ENCODE results near the gene ZNF772.

Gene ZNF772

GRCh38 chr19:57466489-57466888, 10.9 kb downstream of the ZNF772 start:
- H3K14ac ChIP-seq (ENCODE audit: low read length): no peak overlapping the region
- peaks cover 5 to 6% of the 10 kb centered on the region in 2 experiments for H3K36me3 ChIP-seq (ENCODE audit: control insufficient read depth in 1 of 2, insufficient read depth in 2 of 2, low read length in 2 of 2)
- no peaks in the 10 kb centered on the region for H3K79me1 ChIP-seq (ENCODE audit: low read length)
- H3K18ac ChIP-seq (ENCODE audit: low read length): no peak overlapping the region
- H3K23ac ChIP-seq (ENCODE audit: low read length): no peak overlapping the region
- no peak overlapping the region for H2AK5ac ChIP-seq (ENCODE audit: low read length)
- H3K27me3 ChIP-seq (ENCODE audit: insufficient read depth, low read length): no peaks in the 10 kb centered on the region
- no peak overlapping the region for H2BK5ac ChIP-seq (ENCODE audit: low read depth, low read length, poor library complexity)
- no peak overlapping the region for H3K27ac ChIP-seq (ENCODE audit: low read depth, low read length)
- H4K12ac ChIP-seq (ENCODE audit: low read depth, low read length): no peak overlapping the region
- H4K91ac ChIP-seq (ENCODE audit: low read depth, low read length): no peak overlapping the region
- H3K9me3 ChIP-seq (ENCODE audit: insufficient read depth, low read depth, low read length): peaks cover 8% of the 10 kb centered on the region
- no peaks in the 10 kb centered on the region for H3K79me2 ChIP-seq (ENCODE audit: control insufficient read depth, insufficient read depth, low read length, poor library complexity)
- H3K4me2 ChIP-seq (ENCODE audit: low read length): no peak overlapping the region
- no peak overlapping the region for H3K4me3 ChIP-seq (ENCODE audit: low read depth, low read length)
- H2BK12ac ChIP-seq (ENCODE audit: low read length): no peak overlapping the region
- H3K9ac ChIP-seq (ENCODE audit: low read length): no peak overlapping the region
- no peak overlapping the region for H3K4ac ChIP-seq (ENCODE audit: low read depth, low read length)
- H3K4me1 ChIP-seq (ENCODE audit: control insufficient read depth in 1 of 2, insufficient read depth in 2 of 2, low read length in 2 of 2): no peaks in the 10 kb centered on the region
- H4K8ac ChIP-seq (ENCODE audit: low read depth, low read length): no peak overlapping the region
- DNase-seq: no peak
- H2BK120ac ChIP-seq (ENCODE audit: insufficient read depth, low read length, poor library complexity): no peak overlapping the region
- no CpG with 5 or more reads among the region's 5 CpGs for WGBS (ENCODE audit: extremely low coverage, insufficient coverage, insufficient read length)
- H2AFZ ChIP-seq (ENCODE audit: insufficient read depth, low read length, poor library complexity): no peak overlapping the region

GRCh38 chr19:57465680-57466381, 11.5 kb downstream of the ZNF772 start:
- H3K4me3 ChIP-seq (ENCODE audit: low read depth, low read length): no peak overlapping the region
- no peak overlapping the region for H2AFZ ChIP-seq (ENCODE audit: insufficient read depth, low read length, poor library complexity)
- H2BK120ac ChIP-seq (ENCODE audit: insufficient read depth, low read length, poor library complexity): no peak overlapping the region
- no peak overlapping the region for H3K18ac ChIP-seq (ENCODE audit: low read length)
- no peaks in the 10 kb centered on the region for H3K4me1 ChIP-seq (ENCODE audit: control insufficient read depth in 1 of 2, insufficient read depth in 2 of 2, low read length in 2 of 2)
- no peaks in the 10 kb centered on the region for H3K79me2 ChIP-seq (ENCODE audit: control insufficient read depth, insufficient read depth, low read length, poor library complexity)
- H2BK5ac ChIP-seq (ENCODE audit: low read depth, low read length, poor library complexity): no peak overlapping the region
- no peaks in the 10 kb centered on the region for H3K27me3 ChIP-seq (ENCODE audit: insufficient read depth, low read length)
- peak; percentile 67 to 78 for DNase-seq
- H3K27ac ChIP-seq (ENCODE audit: low read depth, low read length): no peak overlapping the region
- no peak overlapping the region for H3K14ac ChIP-seq (ENCODE audit: low read length)
- peaks cover 8% of the 10 kb centered on the region for H3K9me3 ChIP-seq (ENCODE audit: insufficient read depth, low read depth, low read length)
- H3K79me1 ChIP-seq (ENCODE audit: low read length): no peaks in the 10 kb centered on the region
- H3K4me2 ChIP-seq (ENCODE audit: low read length): no peak overlapping the region
- H3K4ac ChIP-seq (ENCODE audit: low read depth, low read length): no peak overlapping the region
- H2AK5ac ChIP-seq (ENCODE audit: low read length): no peak overlapping the region
- H4K12ac ChIP-seq (ENCODE audit: low read depth, low read length): no peak overlapping the region
- H4K91ac ChIP-seq (ENCODE audit: low read depth, low read length): no peak overlapping the region
- no CpG with 5 or more reads among the region's 5 CpGs for WGBS (ENCODE audit: extremely low coverage, insufficient coverage, insufficient read length)
- no peak overlapping the region for H4K8ac ChIP-seq (ENCODE audit: low read depth, low read length)
- no peak overlapping the region for H2BK12ac ChIP-seq (ENCODE audit: low read length)
- peaks cover 5 to 6% of the 10 kb centered on the region in 2 experiments for H3K36me3 ChIP-seq (ENCODE audit: control insufficient read depth in 1 of 2, insufficient read depth in 2 of 2, low read length in 2 of 2)
- H3K9ac ChIP-seq (ENCODE audit: low read length): no peak overlapping the region
- H3K23ac ChIP-seq (ENCODE audit: low read length): no peak overlapping the region

- no CpG with 5 or more reads among the region's 3 CpGs for WGBS (ENCODE audit: extremely low coverage, insufficient coverage, insufficient read length)
- Histone ChIP-seq H3K14ac (ENCODE audit: low read length) (no peak overlapping the region), H3K4me1 (ENCODE audit: control insufficient read depth in 1 of 2, insufficient read depth in 2 of 2, low read length in 2 of 2) (no peaks in the 10 kb centered on the region), H2AK5ac (ENCODE audit: low read length) (no peak overlapping the region), H3K4me3 (ENCODE audit: low read depth, low read length) (no peak overlapping the region), H4K8ac (ENCODE audit: low read depth, low read length) (no peak overlapping the region), H3K36me3 (ENCODE audit: control insufficient read depth in 1 of 2, insufficient read depth in 2 of 2, low read length in 2 of 2) (no peaks in the 10 kb centered on the region), H4K12ac (ENCODE audit: low read depth, low read length) (no peak overlapping the region), H3K27ac (ENCODE audit: low read depth, low read length) (no peak overlapping the region), H3K23ac (ENCODE audit: low read length) (no peak overlapping the region), H3K18ac (ENCODE audit: low read length) (no peak overlapping the region), H3K79me1 (ENCODE audit: low read length) (no peaks in the 10 kb centered on the region), H4K91ac (ENCODE audit: low read depth, low read length) (no peak overlapping the region), H3K4ac (ENCODE audit: low read depth, low read length) (no peak overlapping the region), H3K9ac (ENCODE audit: low read length) (no peak overlapping the region), H3K4me2 (ENCODE audit: low read length) (no peak overlapping the region), H3K27me3 (ENCODE audit: insufficient read depth, low read length) (no peaks in the 10 kb centered on the region), H2BK12ac (ENCODE audit: low read length) (no peak overlapping the region), H2BK5ac (ENCODE audit: low read depth, low read length, poor library complexity) (no peak overlapping the region), H2AFZ (ENCODE audit: insufficient read depth, low read length, poor library complexity) (no peak overlapping the region), H2BK120ac (ENCODE audit: insufficient read depth, low read length, poor library complexity) (no peak overlapping the region), H3K9me3 (ENCODE audit: insufficient read depth, low read depth, low read length) (no peaks in the 10 kb centered on the region), H3K79me2 (ENCODE audit: control insufficient read depth, insufficient read depth, low read length, poor library complexity) (no peaks in the 10 kb centered on the region)
- no peak for DNase-seq
Measured at GRCh38 chr19:57452307-57452706, 25.1 kb downstream of the ZNF772 start.

- H3K79me2 ChIP-seq (ENCODE audit: control insufficient read depth, insufficient read depth, low read length, poor library complexity): no peaks in the 10 kb centered on the region
- H3K4me3 ChIP-seq (ENCODE audit: low read depth, low read length): no peak overlapping the region
- H4K12ac ChIP-seq (ENCODE audit: low read depth, low read length): no peak overlapping the region
- H2BK120ac ChIP-seq (ENCODE audit: insufficient read depth, low read length, poor library complexity): no peak overlapping the region
- WGBS (ENCODE audit: extremely low coverage, insufficient coverage, insufficient read length): no CpG with 5 or more reads among the region's 5 CpGs
- no peak overlapping the region for H3K23ac ChIP-seq (ENCODE audit: low read length)
- H3K14ac ChIP-seq (ENCODE audit: low read length): no peak overlapping the region
- H2BK12ac ChIP-seq (ENCODE audit: low read length): no peak overlapping the region
- H3K4me1 ChIP-seq (ENCODE audit: control insufficient read depth in 1 of 2, insufficient read depth in 2 of 2, low read length in 2 of 2): no peaks in the 10 kb centered on the region
- no peak overlapping the region for H3K4me2 ChIP-seq (ENCODE audit: low read length)
- H3K18ac ChIP-seq (ENCODE audit: low read length): no peak overlapping the region
- H3K36me3 ChIP-seq (ENCODE audit: control insufficient read depth in 1 of 2, insufficient read depth in 2 of 2, low read length in 2 of 2): peaks cover 7 to 20% of the 10 kb centered on the region in 2 experiments
- H3K9me3 ChIP-seq (ENCODE audit: insufficient read depth, low read depth, low read length): peaks cover 6% of the 10 kb centered on the region
- no peak overlapping the region for H2AK5ac ChIP-seq (ENCODE audit: low read length)
- no peak overlapping the region for H3K9ac ChIP-seq (ENCODE audit: low read length)
- no peak overlapping the region for H3K4ac ChIP-seq (ENCODE audit: low read depth, low read length)
- H4K91ac ChIP-seq (ENCODE audit: low read depth, low read length): no peak overlapping the region
- no peak overlapping the region for H3K27ac ChIP-seq (ENCODE audit: low read depth, low read length)
- DNase-seq: no peak
- H3K27me3 ChIP-seq (ENCODE audit: insufficient read depth, low read length): no peaks in the 10 kb centered on the region
- no peak overlapping the region for H2AFZ ChIP-seq (ENCODE audit: insufficient read depth, low read length, poor library complexity)
- H3K79me1 ChIP-seq (ENCODE audit: low read length): no peaks in the 10 kb centered on the region
- H4K8ac ChIP-seq (ENCODE audit: low read depth, low read length): no peak overlapping the region
- H2BK5ac ChIP-seq (ENCODE audit: low read depth, low read length, poor library complexity): no peak overlapping the region
Measured at GRCh38 chr19:57443121-57443696, 34.2 kb downstream of the ZNF772 start.

Measured in trophoblast cell (in vitro differentiated cells and primary cell).